ENCODE measurements around the gene FRMD6. TPM values are rescaled to one million over a fixed set of nuclear protein-coding genes. Genes with fewer than 3 reads are reported as not detected.
"Not testable (repeated sequence)": the region's sequence is repeated elsewhere in the genome, so short reads cannot be mapped to it uniquely, and the experiment has no call there.

FRMD6 gene
- total RNA-seq, 2 experiments from 2014 or later, result 2.1 TPM

- POLR2A ChIA-PET, result no interaction called here
- CTCF ChIA-PET, result no interaction called here
These were observed 24.4 kb upstream of the FRMD6 start for GRCh38 chr14:51627313-51627712.

- CTCF ChIA-PET, result no interaction called here
- POLR2A ChIA-PET, result no interaction called here
These were observed 23.5 kb upstream of the FRMD6 start for GRCh38 chr14:51628238-51628637.

GRCh38 chr14:51630987-51631386, 20.7 kb upstream of the FRMD6 start:
- ChIA-PET CTCF (no interaction called here), POLR2A (no interaction called here)

GRCh38 chr14:51633298-51633697, 18.4 kb upstream of the FRMD6 start:
- CTCF ChIA-PET, POLR2A ChIA-PET: not testable (repeated sequence)

DNA sequence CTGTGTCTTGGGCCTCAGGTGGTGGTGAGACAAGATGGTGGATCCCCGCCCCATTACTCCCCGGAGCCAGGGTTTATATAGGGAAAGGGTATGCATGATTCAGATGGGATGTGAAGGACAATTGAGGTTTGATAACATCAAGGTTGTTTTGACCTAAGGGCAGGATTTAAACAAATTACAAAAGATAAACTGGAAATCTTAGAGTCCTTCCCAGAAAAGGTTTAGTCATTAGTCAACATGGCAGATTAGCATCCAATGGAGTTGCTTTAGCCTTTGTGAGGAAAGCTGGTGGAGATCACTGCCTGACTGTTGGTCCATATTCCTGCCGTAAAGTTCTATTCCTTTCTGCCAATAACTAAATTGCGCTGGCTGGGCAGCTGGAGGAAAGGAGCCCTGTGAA, 15.6 kb upstream of the FRMD6 start:
- CTCF ChIA-PET, result interaction anchor here (1.9 kb wide), 1 partner anchor 16 kb away, joined by 5 read pairs; the partner anchor contains the start of gene FRMD6
- POLR2A ChIA-PET, result no interaction called here

DNA sequence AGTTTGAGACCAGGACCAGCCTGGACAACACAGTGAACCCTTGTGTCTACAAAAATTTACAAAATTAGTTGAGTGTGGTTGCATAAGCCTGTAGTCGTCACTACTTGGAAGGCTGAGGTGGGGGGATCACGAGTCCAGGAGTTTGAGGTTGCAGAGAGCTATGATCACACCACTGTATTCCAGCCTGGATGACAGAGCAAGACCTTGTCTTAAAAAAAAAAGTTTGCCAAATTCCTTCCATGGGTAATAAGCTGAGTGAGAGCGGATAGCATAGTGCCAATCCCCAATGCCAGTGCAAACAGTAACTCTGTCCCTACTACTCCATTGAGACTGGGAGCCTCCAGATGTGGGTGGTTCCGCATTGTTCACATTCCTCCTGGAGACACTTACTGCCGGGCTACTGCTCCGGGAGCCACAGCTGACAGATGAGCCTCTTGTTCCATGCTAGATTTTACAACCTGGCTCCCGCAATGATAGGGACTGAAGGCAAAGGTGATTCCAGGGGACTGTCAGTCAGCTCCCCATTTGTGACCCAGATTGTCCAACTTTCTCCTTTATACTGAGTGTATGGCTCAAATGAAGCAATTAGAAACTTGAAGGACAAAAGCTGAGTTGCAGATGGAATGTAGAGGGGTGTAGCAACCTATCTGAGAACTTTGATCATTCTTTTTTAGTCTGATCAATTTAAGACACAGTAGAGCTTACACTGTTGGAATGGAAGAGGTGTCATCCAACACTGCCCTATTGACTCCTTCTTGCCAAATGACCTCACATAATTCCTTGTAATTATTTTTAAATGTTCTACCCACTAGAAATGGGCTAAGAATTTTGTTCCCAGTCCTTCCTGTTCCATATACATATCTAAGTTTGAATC, 13.4 kb upstream of the FRMD6 start:
- ChIA-PET POLR2A (no interaction called here), CTCF (no interaction called here)

- CTCF ChIA-PET, result interaction anchor here (1.0 kb wide), 1 partner anchor 352 kb away, joined by 3 read pairs; no protein-coding TSS in a partner anchor
- POLR2A ChIA-PET, result no interaction called here
These were observed 11.9 kb upstream of the FRMD6 start for GRCh38 chr14:51639668-51640316.

GRCh38 chr14:51643140-51643539, 8.6 kb upstream of the FRMD6 start:
- POLR2A ChIA-PET, result no interaction called here

GRCh38 chr14:51644217-51644933, 7.3 kb upstream of the FRMD6 start:
- POLR2A ChIA-PET, result no interaction called here

More at GRCh38 chr14:51643140-51643539, 8.6 kb upstream of the FRMD6 start:
- CTCF ChIA-PET, result interaction anchor here (0.6 kb wide), 1 partner anchor 9 kb away, joined by 3 read pairs; no protein-coding TSS in a partner anchor

GRCh38 chr14:51648296-51648695, 3.4 kb upstream of the FRMD6 start:
- ChIA-PET POLR2A (no interaction called here), CTCF (no interaction called here)

More at GRCh38 chr14:51644217-51644933, 7.3 kb upstream of the FRMD6 start:
- CTCF ChIA-PET, result no interaction called here

DNA sequence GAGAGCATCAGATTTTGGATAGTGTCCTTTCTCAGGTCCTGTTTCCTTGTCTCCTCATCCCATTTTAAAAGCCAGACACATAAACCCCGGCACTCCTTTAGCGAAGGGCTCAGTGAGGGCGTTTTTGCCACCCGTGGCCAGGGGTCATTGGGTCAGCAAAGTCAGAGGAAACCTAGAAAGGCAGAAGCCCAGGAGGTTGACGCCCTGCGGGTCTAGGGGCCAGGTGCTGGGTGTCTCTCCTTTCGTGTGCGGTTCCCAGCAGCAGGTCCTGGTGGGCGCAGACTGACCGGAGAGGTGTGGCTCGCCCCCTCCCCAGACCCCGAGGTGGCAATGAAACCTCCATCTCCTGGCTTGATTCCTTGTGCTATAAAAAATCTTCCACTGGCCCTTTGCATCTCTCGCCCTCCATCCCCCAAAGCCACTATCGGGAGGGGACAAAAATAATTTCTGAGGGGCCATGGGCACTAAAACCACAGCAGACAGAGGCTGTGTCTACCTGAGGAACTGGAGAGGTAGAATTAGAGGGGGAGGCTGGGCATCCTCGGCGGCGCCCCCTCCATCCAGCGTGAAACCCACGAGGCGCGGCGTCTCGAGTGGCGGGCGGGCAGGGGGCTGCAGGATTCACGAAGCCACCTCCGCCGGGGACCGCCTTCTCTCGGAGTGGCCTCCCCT, 858 bp upstream of the FRMD6 start:
- CTCF ChIA-PET, result no interaction called here
- POLR2A ChIA-PET, result interaction anchor here (0.6 kb wide), 1 partner anchor 194 kb away, joined by 3 read pairs; no protein-coding TSS in a partner anchor

DNA sequence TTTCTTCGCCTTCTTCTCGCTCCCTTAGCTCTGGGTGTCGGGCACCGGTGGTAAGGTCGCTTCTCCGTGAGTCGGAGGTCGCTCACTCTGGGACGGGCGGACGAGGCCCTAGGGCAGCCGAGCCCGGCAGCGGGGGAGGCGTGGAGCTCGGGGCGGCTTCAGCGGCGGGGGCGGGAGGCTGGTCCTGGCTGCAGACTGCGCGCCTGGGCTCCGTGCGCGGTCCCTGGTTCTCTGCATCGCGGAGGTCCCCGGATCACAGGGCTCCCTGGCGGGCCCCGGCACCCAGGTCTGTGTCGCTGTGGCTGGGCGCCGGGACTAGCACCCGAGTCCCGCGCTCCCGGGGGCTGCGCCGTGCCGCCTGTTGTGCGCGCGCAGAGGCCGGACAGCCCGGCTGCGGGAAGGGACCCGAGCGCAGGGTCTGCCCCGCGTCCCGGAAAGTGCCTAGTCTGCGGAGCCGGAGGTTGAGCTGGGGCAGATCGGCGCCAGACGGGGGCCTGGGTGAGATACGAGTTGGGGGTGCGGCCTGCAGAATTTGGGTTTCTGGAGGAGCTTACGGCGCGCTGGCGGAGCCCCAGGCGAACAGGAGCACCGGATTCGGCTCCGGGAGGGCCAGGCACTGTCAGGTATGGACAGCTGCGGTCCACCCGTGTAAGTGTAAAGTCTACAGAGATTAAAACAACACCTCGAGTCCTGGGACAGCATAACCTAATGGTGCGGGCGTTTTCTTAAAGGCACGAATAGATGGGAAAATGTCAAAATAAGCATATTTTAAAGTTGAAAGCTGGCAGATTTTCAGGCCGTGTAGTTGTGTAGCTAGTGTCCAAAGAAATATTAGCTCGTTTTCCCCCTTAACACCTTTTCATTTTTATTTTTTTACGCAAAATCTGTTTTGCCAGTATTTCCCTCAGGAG, 713 bp downstream of the FRMD6 start:
- ChIA-PET POLR2A (no interaction called here), CTCF (interaction anchor here (0.6 to 2.5 kb wide), 9 partner anchors 9 to 792 kb away, joined by 3 to 8 read pairs (median 3); no protein-coding TSS in a partner anchor)

- ChIA-PET POLR2A (no interaction called here), CTCF (interaction anchor here (0.6 to 2.5 kb wide), 8 partner anchors 9 to 123 kb away, joined by 3 to 8 read pairs (median 4); no protein-coding TSS in a partner anchor)
These were observed 1.5 kb downstream of the FRMD6 start for GRCh38 chr14:51653079-51653774.

DNA sequence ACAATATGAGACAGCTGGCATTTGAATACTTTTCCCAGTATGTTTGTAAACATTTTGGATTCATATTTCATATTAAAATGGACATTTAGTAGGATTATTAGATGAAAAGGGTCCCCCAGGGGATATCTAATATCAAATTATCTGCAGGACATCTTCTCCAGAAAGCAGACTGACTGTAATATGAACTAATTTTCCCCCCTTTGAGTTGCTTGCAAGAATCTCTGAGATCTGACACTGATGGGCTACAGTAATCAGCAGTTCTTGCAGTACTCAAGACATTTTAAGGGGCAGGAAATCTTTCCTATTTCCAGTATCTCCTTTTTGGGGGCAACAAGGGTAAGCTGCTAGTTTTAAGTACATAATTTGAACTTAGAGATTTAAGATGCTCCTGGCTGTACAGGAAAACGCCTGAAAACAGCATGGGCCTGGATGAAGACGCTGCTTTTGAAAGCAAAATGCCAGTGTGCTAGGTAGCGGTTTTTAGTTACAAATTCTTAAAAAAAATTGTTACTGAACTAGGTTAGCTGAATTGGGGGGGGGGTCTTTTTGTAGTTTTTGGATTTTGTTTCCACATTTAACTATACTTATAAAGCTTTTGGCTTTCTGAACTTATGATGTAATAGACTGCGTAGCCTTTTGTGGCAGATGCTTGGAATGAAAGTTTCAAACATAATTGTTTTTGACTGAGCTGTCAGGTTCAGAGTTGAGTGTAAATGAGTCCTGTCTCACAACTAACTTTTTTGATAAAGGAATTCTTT, 2.2 kb downstream of the FRMD6 start:
- ChIA-PET CTCF (interaction anchor here (0.7 to 2.5 kb wide), 4 partner anchors 8 to 122 kb away, joined by 3 to 8 read pairs (median 4); no protein-coding TSS in a partner anchor), POLR2A (no interaction called here)

GRCh38 chr14:51654533-51654845, 2.8 kb downstream of the FRMD6 start:
- ChIA-PET POLR2A (no interaction called here), CTCF (interaction anchor here (0.9 kb wide), 1 partner anchor 22 kb away, joined by 3 read pairs; no protein-coding TSS in a partner anchor)

DNA sequence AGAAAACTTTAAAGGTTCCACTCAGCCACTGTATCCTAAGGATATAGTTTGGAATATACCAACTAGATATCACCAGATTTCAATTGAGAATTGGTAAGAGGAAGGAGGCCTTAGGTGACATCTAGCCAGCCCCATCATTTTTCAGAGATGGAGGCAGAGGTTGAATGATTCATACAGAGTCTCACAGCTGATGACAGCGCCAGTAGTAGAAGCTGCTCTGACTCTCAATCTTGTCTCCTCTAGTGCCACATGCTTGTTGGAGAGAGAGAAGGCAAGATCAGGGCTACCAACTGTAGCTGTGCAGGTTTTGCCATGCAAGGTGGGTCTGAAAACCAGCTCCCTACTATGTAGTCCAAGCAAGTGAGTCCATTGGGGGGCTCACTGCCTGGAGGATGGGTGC, 6.1 kb downstream of the FRMD6 start:
- ChIA-PET POLR2A (no interaction called here), CTCF (interaction anchor here (0.6 kb wide), 1 partner anchor 415 kb away, joined by 3 read pairs; no protein-coding TSS in a partner anchor)

GRCh38 chr14:51658441-51659173, 6.9 kb downstream of the FRMD6 start:
- POLR2A ChIA-PET, result no interaction called here
- CTCF ChIA-PET, result no interaction called here

Measured in activated CD8-positive, alpha-beta memory T cell treated with anti-CD3 and anti-CD28 coated beads for 36 hours (primary cell).